ENCODE measurements around the gene MAP3K20. TPM values are rescaled to one million over a fixed set of nuclear protein-coding genes. Genes with fewer than 3 reads are reported as not detected.

The MAP3K20 gene
- polyA plus RNA-seq (2011; rRNA removed) (59.8 and 74.6 TPM in 2 replicates), polyA minus RNA-seq (2011; rRNA and poly(A)+ RNA removed) (54.5 and 83.6 TPM in 2 replicates)

- no peaks in the 10 kb centered on the region for H3K27me3 ChIP-seq (ENCODE audit: control insufficient read depth, insufficient read depth, low read length)
- H3K9me3 ChIP-seq (ENCODE audit: control insufficient read depth, insufficient read depth, low read length) = no peaks in the 10 kb centered on the region
- H3K27ac ChIP-seq (ENCODE audit: low read depth, low read length) = peak within 1 kb of the TSS; percentile 86
- ChIA-PET POLR2A (no interaction called here), CTCF (no interaction called here)
- no peak for DNase-seq (ENCODE audit: low read depth, low spot score)
- peak within 1 kb of the TSS; percentile 75 for H3K4me3 ChIP-seq (ENCODE audit: low read depth, low read length)
- TF ChIP-seq, protein P1, sequence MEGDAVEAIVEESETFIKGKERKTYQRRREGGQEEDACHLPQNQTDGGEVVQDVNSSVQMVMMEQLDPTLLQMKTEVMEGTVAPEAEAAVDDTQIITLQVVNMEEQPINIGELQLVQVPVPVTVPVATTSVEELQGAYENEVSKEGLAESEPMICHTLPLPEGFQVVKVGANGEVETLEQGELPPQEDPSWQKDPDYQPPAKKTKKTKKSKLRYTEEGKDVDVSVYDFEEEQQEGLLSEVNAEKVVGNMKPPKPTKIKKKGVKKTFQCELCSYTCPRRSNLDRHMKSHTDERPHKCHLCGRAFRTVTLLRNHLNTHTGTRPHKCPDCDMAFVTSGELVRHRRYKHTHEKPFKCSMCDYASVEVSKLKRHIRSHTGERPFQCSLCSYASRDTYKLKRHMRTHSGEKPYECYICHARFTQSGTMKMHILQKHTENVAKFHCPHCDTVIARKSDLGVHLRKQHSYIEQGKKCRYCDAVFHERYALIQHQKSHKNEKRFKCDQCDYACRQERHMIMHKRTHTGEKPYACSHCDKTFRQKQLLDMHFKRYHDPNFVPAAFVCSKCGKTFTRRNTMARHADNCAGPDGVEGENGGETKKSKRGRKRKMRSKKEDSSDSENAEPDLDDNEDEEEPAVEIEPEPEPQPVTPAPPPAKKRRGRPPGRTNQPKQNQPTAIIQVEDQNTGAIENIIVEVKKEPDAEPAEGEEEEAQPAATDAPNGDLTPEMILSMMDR (IDR thresholded peaks at IDR 0.05; ENCODE audit: low read depth, low read length) = peak; percentile 48
These were observed at the start of gene MAP3K20 for GRCh38 chr2:173075781-173076580. Gene MAP3K20, plus strand, starts transcription at chr2:173075846. Its CDS starts 15,186 bp downstream, at chr2:173091032.

DNA sequence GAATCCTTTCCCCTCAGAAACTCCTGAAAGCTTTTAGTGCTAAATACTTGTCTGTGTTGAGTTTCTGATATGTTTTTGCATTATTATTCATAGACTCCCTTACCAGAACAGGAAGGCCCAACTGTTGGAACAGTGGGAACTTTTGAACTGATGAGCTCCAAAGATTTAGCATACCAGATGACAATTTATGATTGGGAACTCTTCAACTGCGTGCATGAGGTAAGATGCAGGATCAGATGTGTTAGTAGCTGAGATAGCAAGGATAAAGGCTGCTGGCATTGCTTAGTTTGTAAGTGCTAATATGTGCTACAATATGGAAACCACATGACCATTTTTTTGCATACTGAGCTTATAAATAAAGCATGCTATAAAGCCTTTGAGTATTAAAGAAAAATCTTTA is 49.2 kb upstream of the MAP3K20 start:
- Histone ChIP-seq H3K27ac (ENCODE audit: low read depth, low read length) (no peak overlapping the region), H3K4me3 (ENCODE audit: low read depth, low read length) (no peak overlapping the region), H3K27me3 (ENCODE audit: control insufficient read depth, insufficient read depth, low read length) (no peaks in the 10 kb centered on the region), H3K9me3 (ENCODE audit: control insufficient read depth, insufficient read depth, low read length) (no peaks in the 10 kb centered on the region)
- CTCF ChIA-PET = interaction anchor here (0.6 to 9.9 kb wide), 57 partner anchors 8 to 741 kb away, joined by 3 to 324 read pairs (median 4); no protein-coding TSS in a partner anchor
- TF ChIP-seq, protein P1 (IDR thresholded peaks at IDR 0.05; ENCODE audit: low read depth, low read length) = no peak
- DNase-seq (ENCODE audit: low read depth, low spot score) = no peak
- POLR2A ChIA-PET = no interaction called here

DNA sequence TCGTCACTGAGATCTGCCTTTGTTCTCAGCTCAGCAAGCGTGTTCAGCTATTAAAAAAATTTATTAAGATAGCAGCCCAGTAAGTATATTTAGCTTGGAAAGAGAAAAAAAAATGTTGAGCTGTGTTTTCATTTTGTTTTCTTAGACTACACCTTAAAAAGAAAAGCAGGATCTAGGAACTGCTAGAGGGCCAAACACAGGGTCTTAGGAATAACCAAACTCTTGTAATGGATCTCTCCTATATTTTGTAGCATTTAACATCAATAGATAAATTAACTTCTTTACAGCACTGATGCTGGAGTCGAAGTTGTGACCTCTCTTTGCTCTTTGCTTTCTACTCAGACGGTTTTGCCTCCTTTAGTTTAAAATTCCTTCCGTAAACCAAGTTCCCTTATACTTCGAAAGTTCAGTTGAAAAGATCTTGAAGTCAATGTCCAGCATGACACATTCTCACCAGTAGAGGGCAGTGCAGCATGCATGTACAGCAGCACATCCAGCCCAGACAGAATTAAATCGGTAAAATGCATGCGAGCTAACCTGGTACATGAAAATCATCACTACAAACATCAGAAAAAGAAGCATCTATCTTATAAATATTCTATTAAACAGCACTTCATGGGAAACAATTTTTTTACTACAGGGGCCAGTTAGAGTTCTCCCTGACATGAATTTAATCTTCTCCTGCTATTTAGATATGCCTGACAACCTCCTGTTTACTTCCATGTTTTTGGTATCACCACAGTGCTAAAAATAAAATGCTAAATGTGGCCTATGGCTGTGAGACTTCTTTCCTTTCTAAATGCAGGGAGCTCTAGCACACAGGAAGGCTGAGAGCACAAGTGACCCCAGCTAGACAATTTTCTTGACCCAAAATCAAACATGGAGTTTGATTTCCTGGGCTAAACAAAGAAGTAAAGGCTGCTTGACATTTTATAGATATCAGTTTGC is 48.2 kb upstream of the MAP3K20 start:
- Histone ChIP-seq H3K27me3 (ENCODE audit: control insufficient read depth, insufficient read depth, low read length) (no peaks in the 10 kb centered on the region), H3K9me3 (ENCODE audit: control insufficient read depth, insufficient read depth, low read length) (no peaks in the 10 kb centered on the region), H3K4me3 (ENCODE audit: low read depth, low read length) (no peak overlapping the region), H3K27ac (ENCODE audit: low read depth, low read length) (no peak overlapping the region)
- CTCF ChIA-PET = interaction anchor here (0.6 to 9.9 kb wide), 95 partner anchors 9 to 1317 kb away, joined by 3 to 324 read pairs (median 4); no protein-coding TSS in a partner anchor
- TF ChIP-seq, protein P1 (IDR thresholded peaks at IDR 0.05; ENCODE audit: low read depth, low read length) = peak; percentile 89
- POLR2A ChIA-PET = interaction anchor here (1.1 to 2.0 kb wide), 4 partner anchors 52 to 183 kb away, joined by 3 to 13 read pairs (median 7); no protein-coding TSS in a partner anchor
- peak; percentile 84 for DNase-seq (ENCODE audit: low read depth, low spot score)

DNA sequence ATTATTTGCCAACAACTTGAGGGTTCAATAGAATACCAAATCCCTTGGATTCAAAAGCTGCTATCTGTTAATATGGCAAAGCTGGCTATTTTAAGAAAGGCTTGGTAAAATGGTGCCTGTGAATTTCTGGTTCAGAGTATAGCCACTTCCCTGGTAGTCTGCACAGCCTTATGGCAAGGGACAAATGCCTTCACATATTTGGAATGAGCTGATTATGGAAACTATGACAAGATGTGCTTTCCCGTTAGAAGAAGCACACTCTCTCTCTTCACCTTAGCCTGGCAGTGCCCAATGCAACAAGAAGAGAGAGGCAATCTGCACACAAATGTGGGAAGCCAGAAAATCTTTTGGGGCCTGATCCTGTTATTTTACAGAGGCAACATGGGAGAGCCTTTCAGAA is 47.5 kb upstream of the MAP3K20 start:
- TF ChIP-seq, protein P1 (IDR thresholded peaks at IDR 0.05; ENCODE audit: low read depth, low read length) = no peak
- H3K9me3 ChIP-seq (ENCODE audit: control insufficient read depth, insufficient read depth, low read length) = no peaks in the 10 kb centered on the region
- DNase-seq (ENCODE audit: low read depth, low spot score) = no peak
- ChIA-PET CTCF (interaction anchor here (0.5 to 9.9 kb wide), 66 partner anchors 10 to 1434 kb away, joined by 3 to 324 read pairs (median 4); no protein-coding TSS in a partner anchor), POLR2A (interaction anchor here (0.6 to 2.0 kb wide), 8 partner anchors 21 to 189 kb away, joined by 3 to 13 read pairs (median 5); no protein-coding TSS in a partner anchor)
- peak overlapping the region; percentile 68 for H3K27ac ChIP-seq (ENCODE audit: low read depth, low read length)
- no peak overlapping the region for H3K4me3 ChIP-seq (ENCODE audit: low read depth, low read length)
- no peaks in the 10 kb centered on the region for H3K27me3 ChIP-seq (ENCODE audit: control insufficient read depth, insufficient read depth, low read length)

Data from AG04450 (cell line).